Measurements from ENCODE around the gene NPFFR1.

- no peak for TF ChIP-seq CTCF (IDR thresholded peaks at IDR 0.05)
- no peak for TF ChIP-seq POLR2AphosphoS5 (IDR thresholded peaks at IDR 0.05; ENCODE audit: insufficient read depth in 1 of 2, low read depth in 1 of 2)
These were observed 14.6 kb upstream of the NPFFR1 start for GRCh38 chr10:70298393-70298792.
